ENCODE measurements around the gene NR1H4. TPM values are rescaled to one million over a fixed set of nuclear protein-coding genes. Genes with fewer than 3 reads are reported as not detected.

The NR1H4 gene
- total and polyA plus RNA-seq, 4 donors, result 0.06 to 1.3 TPM; not detected in 2

DNA sequence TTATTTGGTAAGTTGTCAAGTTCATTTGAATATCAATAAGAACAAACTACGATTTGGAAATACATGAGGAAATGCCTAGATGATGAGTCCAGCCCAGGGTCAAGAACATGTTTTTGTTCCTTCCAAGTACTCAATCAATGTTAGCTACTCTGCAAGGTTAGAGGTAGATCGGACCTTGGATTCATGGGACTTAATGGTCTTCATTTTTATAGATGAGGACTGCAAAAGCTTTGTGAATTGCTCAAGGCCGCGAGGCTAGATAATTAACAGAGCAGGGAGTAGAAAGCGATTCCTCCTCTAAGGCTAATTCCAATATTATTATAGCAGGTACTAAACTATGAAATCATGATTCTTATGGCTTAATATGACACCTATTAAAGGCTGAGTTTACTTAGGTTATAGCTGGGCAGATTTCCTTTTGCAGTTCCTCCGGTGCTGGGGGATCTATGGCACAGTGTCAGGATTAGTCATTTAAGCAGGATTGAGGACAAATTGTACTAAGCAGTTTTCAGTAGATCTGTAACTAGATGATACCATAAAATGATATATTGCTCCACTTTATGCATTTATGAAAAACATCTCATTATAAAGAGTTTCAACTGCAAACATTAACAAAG is 19.8 kb downstream of the NR1H4 start:
- WGBS, 2 donors, result 89 to 94% methylated on average over 6 of the region's 6 CpGs
- H3K9ac ChIP-seq (ENCODE audit: insufficient read depth in 1 of 2, low read length in 2 of 2), result no peak overlapping the region
- no peak for ATAC-seq (ENCODE audit: insufficient read depth, low FRiP score)

GRCh38 chr12:100494026-100494425 is 20.4 kb downstream of the NR1H4 start:
- no peak overlapping the region for H3K4me3 ChIP-seq
- no peak overlapping the region for H3K27ac ChIP-seq (ENCODE audit: low read depth in 1 of 2, low read length in 1 of 2)
- 87 to 90% methylated on average over 2 of the region's 2 CpGs for WGBS, 2 donors
- DNase-seq (no peak), ATAC-seq (ENCODE audit: insufficient read depth, low FRiP score) (no peak)
- H3K4me1 ChIP-seq (ENCODE audit: control insufficient read depth in 5 of 5, insufficient read depth in 5 of 5, low read length in 5 of 5), result no peaks in the 10 kb centered on the region
- H3K9ac ChIP-seq (ENCODE audit: insufficient read depth in 1 of 2, low read length in 2 of 2), result no peak overlapping the region
- no peaks in the 10 kb centered on the region for H3K9me3 ChIP-seq (ENCODE audit: control insufficient read depth in 4 of 4, insufficient read depth in 3 of 4, low read length in 3 of 4)
- H3K36me3 ChIP-seq (ENCODE audit: control insufficient read depth in 4 of 4, insufficient read depth in 4 of 4, low read length in 4 of 4), result no peaks in the 10 kb centered on the region
- TF ChIP-seq CTCF (IDR thresholded peaks at IDR 0.05; ENCODE audit: control extremely low read depth, extremely low read depth), result no peak
- no peaks in the 10 kb centered on the region for H3K27me3 ChIP-seq (ENCODE audit: control insufficient read depth in 3 of 3, insufficient read depth in 3 of 3, low read length in 2 of 3)

More for the DNA sequence above, 19.8 kb downstream of the NR1H4 start:
- Histone ChIP-seq H3K9me3 (ENCODE audit: control insufficient read depth in 4 of 4, insufficient read depth in 3 of 4, low read length in 3 of 4) (no peaks in the 10 kb centered on the region), H3K36me3 (ENCODE audit: control insufficient read depth in 4 of 4, insufficient read depth in 4 of 4, low read length in 4 of 4) (no peaks in the 10 kb centered on the region), H3K4me1 (ENCODE audit: control insufficient read depth in 5 of 5, insufficient read depth in 5 of 5, low read length in 5 of 5) (no peaks in the 10 kb centered on the region), H3K4me3 (no peak overlapping the region), H3K27me3 (ENCODE audit: control insufficient read depth in 3 of 3, insufficient read depth in 3 of 3, low read length in 2 of 3) (no peaks in the 10 kb centered on the region), H3K27ac (ENCODE audit: low read depth in 1 of 2, low read length in 1 of 2) (no peak overlapping the region)
- no peak for TF ChIP-seq CTCF (IDR thresholded peaks at IDR 0.05; ENCODE audit: control extremely low read depth, extremely low read depth)
- DNase-seq, result no peak

GRCh38 chr12:100494538-100494937 is 20.9 kb downstream of the NR1H4 start:
- Histone ChIP-seq H3K9ac (ENCODE audit: insufficient read depth in 1 of 2, low read length in 2 of 2) (no peak overlapping the region), H3K9me3 (ENCODE audit: control insufficient read depth in 4 of 4, insufficient read depth in 3 of 4, low read length in 3 of 4) (no peaks in the 10 kb centered on the region), H3K27me3 (ENCODE audit: control insufficient read depth in 3 of 3, insufficient read depth in 3 of 3, low read length in 2 of 3) (no peaks in the 10 kb centered on the region), H3K36me3 (ENCODE audit: control insufficient read depth in 4 of 4, insufficient read depth in 4 of 4, low read length in 4 of 4) (no peaks in the 10 kb centered on the region), H3K4me3 (no peak overlapping the region), H3K4me1 (ENCODE audit: control insufficient read depth in 5 of 5, insufficient read depth in 5 of 5, low read length in 5 of 5) (no peaks in the 10 kb centered on the region), H3K27ac (ENCODE audit: low read depth in 1 of 2, low read length in 1 of 2) (no peak overlapping the region)
- no peak for TF ChIP-seq CTCF (IDR thresholded peaks at IDR 0.05; ENCODE audit: control extremely low read depth, extremely low read depth)
- ATAC-seq (ENCODE audit: insufficient read depth, low FRiP score) (no peak), DNase-seq (no peak)
- 92 to 97% methylated on average over 2 of the region's 2 CpGs for WGBS, 2 donors

Measured in lung (tissue), 12 donors.